ENCODE results near the gene ETS2.

ETS2 gene

GRCh38 chr21:38777531-38777930 is 28.2 kb upstream of the ETS2 start:
- no peak for DNase-seq

- no peak for DNase-seq
Measured at GRCh38 chr21:38780879-38781278, 24.9 kb upstream of the ETS2 start.

- DNase-seq = no peak
Measured at GRCh38 chr21:38784458-38785266, 21.1 kb upstream of the ETS2 start.

- no peak for DNase-seq
Measured at GRCh38 chr21:38785483-38785882, 20.2 kb upstream of the ETS2 start.

GRCh38 chr21:38787016-38787415 is 18.7 kb upstream of the ETS2 start:
- DNase-seq = no peak

GRCh38 chr21:38787461-38788274 is 18.1 kb upstream of the ETS2 start:
- no peak for DNase-seq

- DNase-seq = no peak
Measured at GRCh38 chr21:38788275-38788905, 17.3 kb upstream of the ETS2 start.

GRCh38 chr21:38789275-38789674 is 16.5 kb upstream of the ETS2 start:
- no peak for DNase-seq

GRCh38 chr21:38790059-38790458 is 15.7 kb upstream of the ETS2 start:
- DNase-seq = no peak

GRCh38 chr21:38790961-38791360 is 14.8 kb upstream of the ETS2 start:
- no peak for DNase-seq

- no peak for DNase-seq
Measured at GRCh38 chr21:38792676-38793459, 12.9 kb upstream of the ETS2 start.

- DNase-seq = no peak
Measured at GRCh38 chr21:38793926-38794713, 11.6 kb upstream of the ETS2 start.

- no peak for DNase-seq
Measured at GRCh38 chr21:38794978-38795377, 10.8 kb upstream of the ETS2 start.

GRCh38 chr21:38795475-38795874 is 10.3 kb upstream of the ETS2 start:
- no peak for DNase-seq

GRCh38 chr21:38796424-38796823 is 9.3 kb upstream of the ETS2 start:
- DNase-seq = no peak

GRCh38 chr21:38797470-38797869 is 8.3 kb upstream of the ETS2 start:
- DNase-seq = no peak

- DNase-seq = no peak
Measured at GRCh38 chr21:38798081-38798480, 7.6 kb upstream of the ETS2 start.

GRCh38 chr21:38798481-38798882 is 7.2 kb upstream of the ETS2 start:
- no peak for DNase-seq

- DNase-seq = no peak
Measured at GRCh38 chr21:38800046-38800758, 5.5 kb upstream of the ETS2 start.
